Cardiac muscle cell (in vitro differentiated cells and primary cell): ENCODE measurements around the gene CLDN9. TPM values are rescaled to one million over a fixed set of nuclear protein-coding genes. Genes with fewer than 3 reads are reported as not detected.

Experiments
- DNase-seq, 2 donors: peaks; one replicate each; pipeline versions ENCODE4 v3.0.0 to v3.0.0-alpha.2; 2010 to 2017; ENCODE audit warnings: low read depth in 1 of 2, low spot score in 1 of 2
- H3K27ac ChIP-seq: fragments of 200-600 bp; sonication (generic); 2 replicates; pipeline ENCODE4 v1.5.1; 2016
- H3K27me3 ChIP-seq: fragments of 200-600 bp; sonication (generic); 2 replicates; pipeline ENCODE4 v1.6.0; 2016; ENCODE audit warnings: control low read depth
- H3K36me3 ChIP-seq: fragments of 200-600 bp; sonication (generic); 2 replicates; pipeline ENCODE4 v1.5.1; 2016; ENCODE audit warnings: control low read depth
- H3K4me1 ChIP-seq: fragments of 200-600 bp; sonication (generic); 2 replicates; pipeline ENCODE4 v1.8.1; 2017; ENCODE audit warnings: low read depth, mild to moderate bottlenecking, mixed run types
- H3K4me3 ChIP-seq: fragments of 200-600 bp; sonication (generic); 2 replicates; pipeline ENCODE4 v1.5.1; 2016; ENCODE audit warnings: mild to moderate bottlenecking
- H3K9me3 ChIP-seq: fragments of 200-600 bp; sonication (generic); 2 replicates; pipeline ENCODE4 v1.5.1; 2017; ENCODE audit warnings: low read depth, mild to moderate bottlenecking, control low read depth
- polyA plus RNA-seq: library from polyadenylated mRNA; unstranded; fragments of >200 nt; fragmentation: Nextera tagmentation; extraction: Ambion mirVana; gene quantifications from 2 replicates; pipeline ENCODE4 v1.2.1, GENCODE V29; 2016
- total RNA-seq: library from RNA; depleted of rRNA; stranded (reverse); fragments of >200 nt; gene quantifications from 2 replicates; pipeline ENCODE4 v1.2.3, GENCODE V29; 2016
- TF ChIP-seq, protein P1 (sequence below): IDR thresholded peaks from 2 replicates; pipeline ENCODE4 v1.5.1; 2012; ENCODE audit warnings: low read depth, mild to moderate bottlenecking, low read length

CLDN9 gene
- total and polyA plus RNA-seq, 2 experiments from 2014 or later: 6.3 to 8.5 TPM

GRCh38 chr16:3035289-3035971 is 22.7 kb downstream of the CLDN9 start:
- H3K9me3 ChIP-seq: no peaks in the 10 kb centered on the region
- no peak for DNase-seq
- no peaks in the 10 kb centered on the region for H3K36me3 ChIP-seq
- H3K4me1 ChIP-seq: no peaks in the 10 kb centered on the region
- no peak overlapping the region for H3K27ac ChIP-seq
- H3K4me3 ChIP-seq: no peak overlapping the region
- TF ChIP-seq, protein P1, sequence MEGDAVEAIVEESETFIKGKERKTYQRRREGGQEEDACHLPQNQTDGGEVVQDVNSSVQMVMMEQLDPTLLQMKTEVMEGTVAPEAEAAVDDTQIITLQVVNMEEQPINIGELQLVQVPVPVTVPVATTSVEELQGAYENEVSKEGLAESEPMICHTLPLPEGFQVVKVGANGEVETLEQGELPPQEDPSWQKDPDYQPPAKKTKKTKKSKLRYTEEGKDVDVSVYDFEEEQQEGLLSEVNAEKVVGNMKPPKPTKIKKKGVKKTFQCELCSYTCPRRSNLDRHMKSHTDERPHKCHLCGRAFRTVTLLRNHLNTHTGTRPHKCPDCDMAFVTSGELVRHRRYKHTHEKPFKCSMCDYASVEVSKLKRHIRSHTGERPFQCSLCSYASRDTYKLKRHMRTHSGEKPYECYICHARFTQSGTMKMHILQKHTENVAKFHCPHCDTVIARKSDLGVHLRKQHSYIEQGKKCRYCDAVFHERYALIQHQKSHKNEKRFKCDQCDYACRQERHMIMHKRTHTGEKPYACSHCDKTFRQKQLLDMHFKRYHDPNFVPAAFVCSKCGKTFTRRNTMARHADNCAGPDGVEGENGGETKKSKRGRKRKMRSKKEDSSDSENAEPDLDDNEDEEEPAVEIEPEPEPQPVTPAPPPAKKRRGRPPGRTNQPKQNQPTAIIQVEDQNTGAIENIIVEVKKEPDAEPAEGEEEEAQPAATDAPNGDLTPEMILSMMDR: no peak
- H3K27me3 ChIP-seq: peaks cover 82% of the 10 kb centered on the region

DNA sequence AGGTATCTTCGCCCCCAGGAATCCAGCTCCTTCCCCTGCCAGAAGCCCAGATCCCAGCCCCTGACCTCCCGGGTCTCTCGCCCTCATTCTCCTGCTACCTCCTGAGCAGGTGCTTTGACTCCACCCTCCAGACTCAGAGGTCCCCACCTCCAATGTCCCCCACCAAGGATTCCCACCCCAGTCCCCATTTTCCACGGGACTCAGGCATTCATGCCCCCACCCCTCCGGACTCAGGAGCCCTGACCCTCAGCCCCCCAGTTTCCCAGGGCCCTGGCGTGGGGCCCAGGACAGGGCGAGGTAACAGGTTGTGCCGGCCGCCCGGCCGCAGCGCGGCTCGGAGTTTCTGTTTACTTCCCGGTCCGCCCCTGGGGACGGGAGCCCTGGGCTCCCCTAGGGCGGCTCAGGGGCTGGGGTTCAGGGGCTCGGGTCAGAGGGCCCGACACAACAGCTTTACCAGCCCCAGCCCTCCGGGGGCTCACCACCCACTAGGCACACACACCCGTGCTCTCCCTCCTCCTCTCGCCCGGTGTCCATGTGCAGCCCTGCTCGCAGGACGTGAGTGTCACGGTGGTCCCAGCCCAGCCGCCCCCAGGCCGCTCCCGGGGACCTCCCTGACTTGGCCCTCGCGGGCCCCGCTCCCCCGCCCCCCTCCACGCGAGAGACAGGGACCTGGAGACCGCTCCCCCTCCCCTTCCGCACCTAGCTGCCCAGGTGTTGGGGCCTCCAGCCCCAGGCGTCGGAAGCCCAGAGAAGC is 23.4 kb downstream of the CLDN9 start:
- peaks cover 86% of the 10 kb centered on the region for H3K27me3 ChIP-seq
- no peaks in the 10 kb centered on the region for H3K36me3 ChIP-seq
- TF ChIP-seq, protein P1: no peak
- H3K27ac ChIP-seq: no peak overlapping the region
- no peaks in the 10 kb centered on the region for H3K9me3 ChIP-seq
- no peaks in the 10 kb centered on the region for H3K4me1 ChIP-seq
- no peak overlapping the region for H3K4me3 ChIP-seq
- no peak for DNase-seq

GRCh38 chr16:3036726-3037315 is 24.1 kb downstream of the CLDN9 start, which contains the start of gene BICDL2:
Gene BICDL2 (minus strand): TSS chr16:3036944. CDS start chr16:3035496, 1,448 bp downstream.
- Histone ChIP-seq H3K4me1 (no peaks in the 10 kb centered on the region), H3K9me3 (no peaks in the 10 kb centered on the region), H3K27ac (no peak within 1 kb of the TSS), H3K4me3 (no peak within 1 kb of the TSS), H3K27me3 (peaks cover 90% of the 10 kb centered on the region), H3K36me3 (no peaks in the 10 kb centered on the region)
- no peak for DNase-seq
- TF ChIP-seq, protein P1: no peak

DNA sequence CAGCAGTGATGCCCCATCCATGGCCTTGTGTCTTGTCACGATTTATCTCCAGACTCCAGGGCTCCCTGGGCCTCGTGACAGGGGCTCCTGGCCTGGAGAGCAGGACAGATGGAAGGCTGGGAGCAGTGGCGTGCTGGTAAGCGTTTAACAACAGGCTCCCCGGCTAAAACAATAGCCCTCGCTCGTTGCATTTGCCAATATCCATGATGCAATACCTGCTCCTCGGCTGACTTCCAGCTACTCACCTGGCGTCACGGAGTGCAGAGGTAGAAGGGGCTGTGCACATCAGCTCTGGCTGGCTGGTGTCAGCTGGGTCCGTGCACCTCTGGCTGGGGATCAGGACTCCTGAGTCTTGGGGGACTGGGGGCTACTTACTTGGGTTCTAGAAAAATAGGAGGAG is 25.5 kb downstream of the CLDN9 start:
- DNase-seq: no peak
- no peaks in the 10 kb centered on the region for H3K9me3 ChIP-seq
- H3K27ac ChIP-seq: no peak overlapping the region
- no peaks in the 10 kb centered on the region for H3K36me3 ChIP-seq
- H3K4me1 ChIP-seq: no peaks in the 10 kb centered on the region
- no peak overlapping the region for H3K4me3 ChIP-seq
- H3K27me3 ChIP-seq: peaks cover 85% of the 10 kb centered on the region
- TF ChIP-seq, protein P1: no peak

GRCh38 chr16:3038896-3039295 is 26.2 kb downstream of the CLDN9 start:
- TF ChIP-seq, protein P1: no peak
- DNase-seq: no peak
- Histone ChIP-seq H3K27ac (no peak overlapping the region), H3K9me3 (no peaks in the 10 kb centered on the region), H3K4me1 (no peaks in the 10 kb centered on the region), H3K27me3 (peaks cover 85% of the 10 kb centered on the region), H3K36me3 (no peaks in the 10 kb centered on the region), H3K4me3 (no peak overlapping the region)
